Astrocyte of the spinal cord (primary cell): Measurements from ENCODE around the gene ILDR1.
"Not testable (repeated sequence)": the region's sequence is repeated elsewhere in the genome, so short reads cannot be mapped to it uniquely, and the experiment has no call there.

Experiments
- DNase-seq: peaks from one replicate; pipeline ENCODE4 v3.0.0; 2011; ENCODE audit warnings: low read depth, low spot score
- H3K4me3 ChIP-seq: 2 replicates; pipeline ENCODE4 v1.5.1; 2011; ENCODE audit warnings: low read depth, mild to moderate bottlenecking, low read length, moderate library complexity
- CTCF ChIP-seq: IDR thresholded peaks from 2 replicates; pipeline ENCODE4 v1.5.1; 2012; ENCODE audit warnings: low read depth, mild to moderate bottlenecking, low read length, inconsistent platforms
- in situ Hi-C: cut with HindIII; loops from 2 replicates; pipeline ENCODE4 v1.10.0; 2017; ENCODE audit warnings: low sequenced_read_pairs

The ILDR1 gene

GRCh38 chr3:121943431-121943830 is 78.6 kb downstream of the ILDR1 start:
- in situ Hi-C loops, result no loop called here

GRCh38 chr3:121942116-121942786 is 79.8 kb downstream of the ILDR1 start:
- H3K4me3 ChIP-seq, result no peak overlapping the region
- DNase-seq, result no peak
- no peak for TF ChIP-seq CTCF
- in situ Hi-C loops, result no loop called here

More at GRCh38 chr3:121943431-121943830, 78.6 kb downstream of the ILDR1 start:
- no peak for DNase-seq
- TF ChIP-seq CTCF, result no peak
- H3K4me3 ChIP-seq, result no peak overlapping the region

- H3K4me3 ChIP-seq, result no peak overlapping the region
- no peak for TF ChIP-seq CTCF
- in situ Hi-C loops, result no loop called here
Observed at GRCh38 chr3:121941592-121941991, 80.5 kb downstream of the ILDR1 start.

GRCh38 chr3:121938141-121938855 is 83.7 kb downstream of the ILDR1 start:
- in situ Hi-C loops, H3K4me3 ChIP-seq, DNase-seq: not testable (repeated sequence)

More at GRCh38 chr3:121941592-121941991, 80.5 kb downstream of the ILDR1 start:
- no peak for DNase-seq
